Mucosa of gallbladder (tissue), 1 donor: ENCODE data around the gene SERHL2. TPM values are rescaled to one million over a fixed set of nuclear protein-coding genes. Genes with fewer than 3 reads are reported as not detected.

Experiments
- total RNA-seq: library from RNA; stranded (reverse); gene quantifications from one replicate; pipeline ENCODE4 v1.2.1, GENCODE V29; 2021
- donor health status: DM: no; HTN: no; CAD: no.

Gene SERHL2
- total RNA-seq, 1 donor from 2014 or later, result 2.9 TPM

Other genes starting within 250 kb of the SERHL2 start
- 3.9 TPM for gene NFAM1, start 121.6 kb upstream of the SERHL2 start, total RNA-seq
- gene RRP7A, start 34.2 kb upstream of the SERHL2 start, total RNA-seq, result 38.1 TPM
- 75.8 TPM for gene POLDIP3, start 60.9 kb downstream of the SERHL2 start, total RNA-seq
- gene ATP5MGL, start 86.6 kb downstream of the SERHL2 start, total RNA-seq, result 1.7 TPM
- gene CYB5R3, start 95.4 kb downstream of the SERHL2 start, total RNA-seq, result 240 TPM
- gene A4GALT, start 166.9 kb downstream of the SERHL2 start, total RNA-seq, result 8.7 TPM